Stimulated activated CD4-positive, alpha-beta T cell treated with anti-CD3 and anti-CD28 coated beads, TNF-alpha, amount 100 ng/mL, for 1 hour (primary cell): ENCODE data around the gene CHTF18.

ENCODE experiments used
- DNase-seq, 3 donors: peaks; one replicate each; pipeline ENCODE4 v3.0.0-alpha.2; 2020; ENCODE audit warnings: low read depth in 3 of 3, low spot score in 1 of 3

The CHTF18 gene

GRCh38 chr16:843771-844170 lies 55.4 kb downstream of the CHTF18 start:
- no peak for DNase-seq

GRCh38 chr16:844638-845350 lies 56.4 kb downstream of the CHTF18 start:
- no peak for DNase-seq

GRCh38 chr16:845351-845745 lies 56.9 kb downstream of the CHTF18 start:
- no peak for DNase-seq

- no peak for DNase-seq
Observed at GRCh38 chr16:847151-847550, 58.7 kb downstream of the CHTF18 start.
